Neutrophil (primary cell): Measurements from ENCODE around the gene GARNL3.

Source experiments
- H3K27ac ChIP-seq: fragments of 200-600 bp; sonication (generic); 2 replicates; pipeline ENCODE4 v1.5.1; 2016; ENCODE audit warnings: mild to moderate bottlenecking, moderate library complexity
- H3K27me3 ChIP-seq: fragments of 200-600 bp; sonication (generic); 2 replicates; pipeline ENCODE4 v1.6.0; 2016; ENCODE audit warnings: mild to moderate bottlenecking
- H3K36me3 ChIP-seq: fragments of 200-600 bp; sonication (generic); 2 replicates; pipeline ENCODE4 v1.5.1; 2017
- H3K4me1 ChIP-seq, 2 experiments: fragments of 200-600 bp in 1 of 2; sonication (generic) in 1 of 2; 1 replicate in 1 of 2; 2 replicates in 1 of 2; pipeline versions ENCODE4 v1.5.1 to v1.6.1; 2013 to 2016; ENCODE audit warnings: low read depth in 1 of 2, low read length in 1 of 2, mild to moderate bottlenecking in 1 of 2, moderate library complexity in 1 of 2; ENCODE audit not compliant: control insufficient read depth in 1 of 2, insufficient read depth in 1 of 2
- H3K4me3 ChIP-seq, 2 experiments: fragments of 200-600 bp in 1 of 2; sonication (generic) in 1 of 2; 1 replicate in 1 of 2; 2 replicates in 1 of 2; pipeline ENCODE4 v1.5.1; 2013 to 2016; ENCODE audit warnings: low read depth in 1 of 2, low read length in 1 of 2, mild to moderate bottlenecking in 1 of 2, moderate library complexity in 1 of 2
- H3K9me3 ChIP-seq: fragments of 200-600 bp; sonication (generic); 2 replicates; pipeline ENCODE4 v1.5.1; 2016
- TF ChIP-seq, protein P1 (sequence below): fragments of 200-600 bp; sonication (generic); IDR thresholded peaks from 2 replicates; pipeline ENCODE4 v1.5.1; 2016; ENCODE audit warnings: antibody characterized with exemption

The GARNL3 gene

DNA sequence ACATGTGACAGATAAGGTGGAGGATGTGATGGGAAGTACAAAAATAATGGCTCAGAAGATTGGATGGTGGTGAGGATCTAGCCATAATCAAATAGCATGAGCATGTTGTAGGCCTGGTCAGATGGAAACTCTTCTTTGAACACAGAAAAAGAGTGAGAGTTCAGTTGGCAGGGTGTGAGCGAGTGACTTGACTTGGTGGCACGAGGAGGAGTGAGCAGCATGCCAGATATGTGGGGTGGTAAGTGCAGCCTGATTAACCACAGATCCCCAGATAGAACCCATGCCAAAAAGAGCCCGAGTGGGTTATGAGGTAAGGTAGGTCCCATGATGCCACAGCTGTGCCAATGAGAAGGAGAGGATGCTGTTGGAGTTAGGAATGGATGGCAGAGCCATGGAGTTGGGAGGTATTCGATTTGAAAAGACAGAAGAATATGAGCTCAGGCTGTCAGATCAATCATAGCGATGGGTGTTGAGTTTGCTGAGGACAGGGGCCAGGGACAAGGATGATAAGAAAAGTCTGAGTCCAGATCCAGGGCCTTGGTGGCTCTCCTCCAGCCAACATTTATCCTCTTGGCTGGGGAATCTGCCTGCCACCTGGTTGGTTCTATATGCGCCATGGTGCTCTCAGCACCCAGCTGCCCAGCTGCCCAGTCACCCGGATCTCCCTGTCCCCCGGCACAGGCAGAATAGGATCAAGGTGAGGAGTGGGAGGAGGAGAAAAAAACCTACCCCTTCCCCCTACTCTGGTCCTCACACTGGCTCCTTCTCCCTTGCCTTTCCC lies 16.5 kb downstream of the GARNL3 start:
- H3K27me3 ChIP-seq = no peaks in the 10 kb centered on the region
- H3K4me1 ChIP-seq = no peaks in the 10 kb centered on the region
- H3K36me3 ChIP-seq = no peaks in the 10 kb centered on the region
- H3K4me3 ChIP-seq = no peak overlapping the region
- H3K9me3 ChIP-seq = no peaks in the 10 kb centered on the region
- TF ChIP-seq, protein P1, sequence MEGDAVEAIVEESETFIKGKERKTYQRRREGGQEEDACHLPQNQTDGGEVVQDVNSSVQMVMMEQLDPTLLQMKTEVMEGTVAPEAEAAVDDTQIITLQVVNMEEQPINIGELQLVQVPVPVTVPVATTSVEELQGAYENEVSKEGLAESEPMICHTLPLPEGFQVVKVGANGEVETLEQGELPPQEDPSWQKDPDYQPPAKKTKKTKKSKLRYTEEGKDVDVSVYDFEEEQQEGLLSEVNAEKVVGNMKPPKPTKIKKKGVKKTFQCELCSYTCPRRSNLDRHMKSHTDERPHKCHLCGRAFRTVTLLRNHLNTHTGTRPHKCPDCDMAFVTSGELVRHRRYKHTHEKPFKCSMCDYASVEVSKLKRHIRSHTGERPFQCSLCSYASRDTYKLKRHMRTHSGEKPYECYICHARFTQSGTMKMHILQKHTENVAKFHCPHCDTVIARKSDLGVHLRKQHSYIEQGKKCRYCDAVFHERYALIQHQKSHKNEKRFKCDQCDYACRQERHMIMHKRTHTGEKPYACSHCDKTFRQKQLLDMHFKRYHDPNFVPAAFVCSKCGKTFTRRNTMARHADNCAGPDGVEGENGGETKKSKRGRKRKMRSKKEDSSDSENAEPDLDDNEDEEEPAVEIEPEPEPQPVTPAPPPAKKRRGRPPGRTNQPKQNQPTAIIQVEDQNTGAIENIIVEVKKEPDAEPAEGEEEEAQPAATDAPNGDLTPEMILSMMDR = no peak
- H3K27ac ChIP-seq = no peak overlapping the region

DNA sequence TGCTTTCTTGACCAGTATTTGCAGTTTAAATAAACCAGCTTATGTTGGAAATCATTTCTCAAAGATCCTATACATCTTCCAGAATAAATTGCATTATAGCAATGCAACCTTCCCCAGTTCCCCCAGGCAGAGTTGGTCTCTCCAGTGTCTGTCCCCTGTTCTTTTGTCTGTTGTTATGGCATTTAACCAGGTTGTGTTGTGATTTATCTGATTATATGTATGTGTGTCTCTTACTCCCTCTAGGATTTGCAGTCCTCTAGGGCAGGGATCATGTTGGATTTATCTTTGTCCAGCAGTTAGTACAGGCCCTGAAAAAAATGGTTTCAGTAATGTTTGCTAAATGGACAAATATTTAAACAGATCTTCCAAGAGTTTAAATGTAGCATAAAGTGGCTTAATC lies 17.3 kb downstream of the GARNL3 start:
- H3K4me1 ChIP-seq = no peaks in the 10 kb centered on the region
- no peaks in the 10 kb centered on the region for H3K9me3 ChIP-seq
- H3K27me3 ChIP-seq = no peaks in the 10 kb centered on the region
- no peak overlapping the region for H3K27ac ChIP-seq
- H3K4me3 ChIP-seq = no peak overlapping the region
- TF ChIP-seq, protein P1 = no peak
- H3K36me3 ChIP-seq = no peaks in the 10 kb centered on the region

DNA sequence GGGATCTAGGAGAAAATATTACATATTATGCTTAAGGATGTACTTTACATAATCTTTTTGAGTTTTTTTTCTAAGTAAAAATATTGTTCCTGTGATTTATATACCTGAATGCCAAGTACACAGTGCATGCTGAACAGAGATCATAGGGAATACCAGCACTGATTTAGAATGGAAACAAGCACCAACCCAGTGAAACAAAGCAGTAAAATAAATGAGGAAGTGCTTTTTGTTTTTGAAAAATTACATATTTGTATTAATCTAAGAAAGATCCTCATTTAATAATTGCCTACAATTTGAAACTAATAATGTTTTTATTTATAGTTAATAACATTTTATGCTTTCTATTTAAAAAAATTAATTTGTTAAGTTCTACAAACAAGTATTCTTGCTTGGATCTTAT lies 18.0 kb downstream of the GARNL3 start:
- no peaks in the 10 kb centered on the region for H3K9me3 ChIP-seq
- H3K36me3 ChIP-seq = no peaks in the 10 kb centered on the region
- TF ChIP-seq, protein P1 = no peak
- H3K27me3 ChIP-seq = no peaks in the 10 kb centered on the region
- no peak overlapping the region for H3K27ac ChIP-seq
- no peak overlapping the region for H3K4me3 ChIP-seq
- H3K4me1 ChIP-seq = no peaks in the 10 kb centered on the region

DNA sequence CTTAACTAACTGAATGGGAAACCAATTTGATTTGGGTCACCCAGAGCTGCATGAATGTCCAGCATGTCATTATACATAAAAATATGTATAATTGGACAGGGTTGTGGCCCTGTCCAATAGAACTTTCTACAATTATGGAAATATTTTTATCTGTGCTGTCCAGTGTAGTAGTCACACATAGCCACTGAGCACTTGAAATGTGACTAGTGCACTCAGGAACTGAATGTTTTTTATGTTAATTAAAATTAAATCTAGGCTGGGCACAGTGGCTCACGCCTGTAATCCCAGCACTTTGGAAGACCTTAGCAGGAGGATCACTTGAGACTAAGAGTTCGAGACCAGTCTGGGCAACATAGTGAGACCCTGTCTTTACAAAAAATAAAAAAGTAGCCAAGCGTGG lies 18.6 kb downstream of the GARNL3 start:
- TF ChIP-seq, protein P1 = no peak
- H3K27ac ChIP-seq = no peak overlapping the region
- no peaks in the 10 kb centered on the region for H3K9me3 ChIP-seq
- no peaks in the 10 kb centered on the region for H3K36me3 ChIP-seq
- no peaks in the 10 kb centered on the region for H3K4me1 ChIP-seq
- no peak overlapping the region for H3K4me3 ChIP-seq
- H3K27me3 ChIP-seq = no peaks in the 10 kb centered on the region

DNA sequence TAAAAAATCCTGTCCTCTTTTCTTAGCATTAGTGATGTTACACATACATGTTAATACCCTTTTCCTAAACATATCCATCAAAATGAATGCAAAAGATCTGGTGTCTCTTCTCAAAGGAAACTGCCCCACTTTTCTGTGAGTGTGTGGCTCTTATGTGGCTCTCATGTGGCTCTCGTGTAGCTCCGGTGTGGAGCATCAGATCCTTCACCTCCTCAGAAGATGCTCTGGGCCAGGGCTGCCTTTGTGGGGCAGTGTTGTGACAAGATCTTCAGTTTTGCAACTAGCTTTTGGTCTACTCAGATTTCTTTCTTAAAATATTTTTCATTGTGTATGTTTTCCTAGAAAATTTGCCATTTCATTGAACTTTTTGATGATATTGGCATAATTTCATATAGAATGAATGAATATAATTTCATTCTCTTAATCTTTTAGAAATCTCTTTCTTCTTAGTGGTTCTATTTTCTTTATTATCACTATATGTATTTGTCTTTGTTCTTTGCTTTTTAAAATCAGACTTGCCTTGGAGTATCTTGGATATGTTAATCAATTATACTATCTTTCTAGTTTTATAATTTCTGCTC lies 19.4 kb downstream of the GARNL3 start:
- Histone ChIP-seq H3K9me3 (no peaks in the 10 kb centered on the region), H3K4me1 (no peaks in the 10 kb centered on the region), H3K27me3 (no peaks in the 10 kb centered on the region), H3K4me3 (no peak overlapping the region), H3K36me3 (no peaks in the 10 kb centered on the region), H3K27ac (no peak overlapping the region)
- TF ChIP-seq, protein P1 = no peak
